ENCODE results near the gene NEK6. TPM values are rescaled to one million over a fixed set of nuclear protein-coding genes. Genes with fewer than 3 reads are reported as not detected.

Gene NEK6
- polyA plus RNA-seq, 4 donors, result 26.9 to 34.9 (median 29.6) TPM

- DNase-seq (ENCODE audit: low read depth in 4 of 4, low spot score in 2 of 4), result no peak
Measured at GRCh38 chr9:124389146-124389939, 131.6 kb downstream of the NEK6 start.

- no peak for DNase-seq (ENCODE audit: low read depth in 4 of 4, low spot score in 2 of 4)
Measured at GRCh38 chr9:124390794-124391658, 133.3 kb downstream of the NEK6 start.

- no peak for DNase-seq (ENCODE audit: low read depth in 4 of 4, low spot score in 2 of 4)
Measured at GRCh38 chr9:124392254-124392870, 134.6 kb downstream of the NEK6 start.

- no peak for DNase-seq (ENCODE audit: low read depth in 4 of 4, low spot score in 2 of 4)
Measured at GRCh38 chr9:124392871-124393460, 135.2 kb downstream of the NEK6 start.

- DNase-seq (ENCODE audit: low read depth in 4 of 4, low spot score in 2 of 4), result no peak
Measured at GRCh38 chr9:124394167-124394566, 136.4 kb downstream of the NEK6 start.

GRCh38 chr9:124394596-124394995 lies 136.8 kb downstream of the NEK6 start:
- DNase-seq (ENCODE audit: low read depth in 4 of 4, low spot score in 2 of 4), result no peak

- no peak for DNase-seq (ENCODE audit: low read depth in 4 of 4, low spot score in 2 of 4)
Measured at GRCh38 chr9:124395826-124396225, 138.1 kb downstream of the NEK6 start.

- DNase-seq (ENCODE audit: low read depth in 4 of 4, low spot score in 2 of 4), result no peak
Measured at GRCh38 chr9:124398191-124398935, 140.6 kb downstream of the NEK6 start.

GRCh38 chr9:124399323-124399967 lies 141.7 kb downstream of the NEK6 start:
- no peak for DNase-seq (ENCODE audit: low read depth in 4 of 4, low spot score in 2 of 4)

GRCh38 chr9:124399968-124400940 lies 142.5 kb downstream of the NEK6 start:
- no peak for DNase-seq (ENCODE audit: low read depth in 4 of 4, low spot score in 2 of 4)

Other genes starting within 250 kb of the NEK6 start
- under 1 TPM in 3 of 4 donors, not detected in 1; 0.14 to 0.29 (median 0.25) TPM for gene LHX2, start 246.2 kb upstream of the NEK6 start, polyA plus RNA-seq (ENCODE audit: insufficient read length in 4 of 4)
- 100 to 1,000 TPM; 191 to 243 (median 218) TPM for gene PSMB7, start 157.5 kb downstream of the NEK6 start, polyA plus RNA-seq (ENCODE audit: insufficient read length in 4 of 4)
- under 1 TPM in 3 of 4 donors, not detected in 1; 0.07 to 0.35 (median 0.10) TPM for gene ADGRD2, start 192.5 kb downstream of the NEK6 start, polyA plus RNA-seq (ENCODE audit: insufficient read length in 4 of 4)
- under 1 TPM in 2 of 4 donors, not detected in 2; 0.05 to 0.14 TPM for gene NR5A1, start 249.4 kb downstream of the NEK6 start, polyA plus RNA-seq (ENCODE audit: insufficient read length in 4 of 4)